LNCaP clone FGC (cell line): ENCODE data around the gene RASSF1.
A peak's percentile ranks its signal among the peaks of the same experiment; 100 is the strongest.

Experiments
- DNase-seq: peaks from one replicate; pipeline ENCODE4 v3.0.0-alpha.2; 2011; ENCODE audit warnings: low read depth
- H3K4me3 ChIP-seq: 2 replicates; pipeline ENCODE4 v1.5.1; 2011; ENCODE audit warnings: mild to moderate bottlenecking, low read depth, low read length, control low read depth
- TF ChIP-seq, protein P1 (sequence below): IDR thresholded peaks from 2 replicates; pipeline ENCODE4 v1.5.1; 2012; ENCODE audit warnings: mild to moderate bottlenecking; ENCODE audit not compliant: control insufficient read depth, insufficient read depth; ENCODE audit errors: extremely low read depth

RASSF1 gene

DNA sequence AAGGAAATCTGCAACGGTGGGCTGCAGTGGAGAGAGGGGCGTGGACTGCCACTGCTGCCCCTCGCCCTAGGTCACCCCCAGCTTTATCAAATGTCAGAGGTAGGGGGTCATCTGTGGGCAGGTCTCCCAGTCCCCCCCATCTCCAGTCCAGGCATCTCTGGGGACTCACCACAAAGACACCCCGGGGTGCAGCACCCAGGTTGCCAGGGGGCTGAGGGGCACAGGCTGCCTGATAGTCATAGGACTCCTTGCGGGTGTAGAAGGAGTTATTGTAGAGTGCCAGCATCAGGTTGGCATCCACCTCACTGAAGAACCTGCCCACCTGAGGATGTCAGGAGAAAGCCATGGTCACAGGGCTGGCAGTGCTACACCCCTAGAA is 25.2 kb upstream of the RASSF1 start:
- no peak for DNase-seq
- TF ChIP-seq, protein P1, sequence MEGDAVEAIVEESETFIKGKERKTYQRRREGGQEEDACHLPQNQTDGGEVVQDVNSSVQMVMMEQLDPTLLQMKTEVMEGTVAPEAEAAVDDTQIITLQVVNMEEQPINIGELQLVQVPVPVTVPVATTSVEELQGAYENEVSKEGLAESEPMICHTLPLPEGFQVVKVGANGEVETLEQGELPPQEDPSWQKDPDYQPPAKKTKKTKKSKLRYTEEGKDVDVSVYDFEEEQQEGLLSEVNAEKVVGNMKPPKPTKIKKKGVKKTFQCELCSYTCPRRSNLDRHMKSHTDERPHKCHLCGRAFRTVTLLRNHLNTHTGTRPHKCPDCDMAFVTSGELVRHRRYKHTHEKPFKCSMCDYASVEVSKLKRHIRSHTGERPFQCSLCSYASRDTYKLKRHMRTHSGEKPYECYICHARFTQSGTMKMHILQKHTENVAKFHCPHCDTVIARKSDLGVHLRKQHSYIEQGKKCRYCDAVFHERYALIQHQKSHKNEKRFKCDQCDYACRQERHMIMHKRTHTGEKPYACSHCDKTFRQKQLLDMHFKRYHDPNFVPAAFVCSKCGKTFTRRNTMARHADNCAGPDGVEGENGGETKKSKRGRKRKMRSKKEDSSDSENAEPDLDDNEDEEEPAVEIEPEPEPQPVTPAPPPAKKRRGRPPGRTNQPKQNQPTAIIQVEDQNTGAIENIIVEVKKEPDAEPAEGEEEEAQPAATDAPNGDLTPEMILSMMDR, result no peak
- H3K4me3 ChIP-seq, result peak overlapping the region; percentile 69

DNA sequence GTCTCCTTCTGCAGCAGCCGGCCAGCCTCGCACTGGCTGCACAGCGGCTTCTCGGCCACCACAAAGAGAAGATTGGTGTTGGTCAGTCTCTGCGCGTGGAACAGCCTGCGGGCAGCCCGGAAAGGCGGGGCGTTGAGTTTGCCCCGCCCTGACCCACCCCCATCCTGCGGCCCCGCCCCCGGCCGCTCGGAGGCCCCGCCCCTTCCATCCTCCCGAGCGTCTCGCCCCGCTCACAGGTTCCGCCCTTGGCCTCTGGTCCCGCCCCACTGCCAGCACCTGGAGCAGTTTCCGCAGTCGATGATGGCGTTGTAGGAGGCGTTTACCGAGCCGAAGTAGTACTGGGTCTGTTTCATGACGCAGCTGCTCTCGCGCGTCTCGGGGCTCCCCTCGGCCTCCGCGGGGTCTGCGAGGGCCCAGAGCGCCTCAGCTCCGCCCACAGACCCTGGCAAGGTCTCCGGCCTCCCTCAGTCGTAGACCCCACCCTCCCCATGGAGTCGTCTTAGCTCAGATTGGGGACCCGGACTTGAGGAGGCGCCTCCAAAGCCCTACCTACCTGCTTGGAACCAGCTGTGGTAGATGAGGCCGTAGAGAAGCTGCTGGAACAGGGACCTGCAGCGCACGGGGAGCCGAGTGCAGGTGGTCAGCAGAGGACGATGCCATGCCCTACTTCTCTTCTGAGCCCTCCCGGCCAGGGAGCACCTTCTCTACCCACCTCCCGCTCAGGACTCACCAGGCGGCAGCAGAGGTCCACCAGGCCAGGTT is 24.6 kb upstream of the RASSF1 start:
- TF ChIP-seq, protein P1, result no peak
- H3K4me3 ChIP-seq, result peak overlapping the region; percentile 69
- peak; percentile 67 for DNase-seq

DNA sequence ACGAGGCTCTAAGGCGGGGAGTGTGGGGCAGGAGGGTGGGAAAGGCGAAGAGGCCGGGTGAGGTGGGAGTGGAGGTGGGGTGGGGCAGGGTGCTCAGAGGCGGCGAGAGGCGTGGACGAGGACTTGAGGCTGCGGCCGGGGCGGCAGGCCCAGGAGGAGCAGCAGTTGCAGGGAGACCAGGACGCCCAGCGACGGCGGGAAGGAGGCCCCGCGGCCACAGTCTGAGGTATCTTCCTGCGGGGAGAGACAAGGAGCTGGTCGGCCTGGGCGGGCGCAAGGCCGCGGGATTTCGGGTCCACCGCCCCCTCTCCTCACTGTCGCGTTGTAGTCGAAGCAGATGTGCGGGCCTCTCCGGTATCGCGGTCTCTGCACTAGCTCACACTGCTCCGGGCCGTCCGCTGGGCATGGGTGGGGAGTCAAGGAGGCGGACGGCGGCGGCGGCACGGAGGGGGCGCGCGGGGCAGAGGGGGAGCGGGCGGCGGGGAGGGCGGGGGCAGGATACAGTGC is 24.0 kb upstream of the RASSF1 start:
- no peak for DNase-seq
- TF ChIP-seq, protein P1, result no peak
- H3K4me3 ChIP-seq, result peak overlapping the region; percentile 41

DNA sequence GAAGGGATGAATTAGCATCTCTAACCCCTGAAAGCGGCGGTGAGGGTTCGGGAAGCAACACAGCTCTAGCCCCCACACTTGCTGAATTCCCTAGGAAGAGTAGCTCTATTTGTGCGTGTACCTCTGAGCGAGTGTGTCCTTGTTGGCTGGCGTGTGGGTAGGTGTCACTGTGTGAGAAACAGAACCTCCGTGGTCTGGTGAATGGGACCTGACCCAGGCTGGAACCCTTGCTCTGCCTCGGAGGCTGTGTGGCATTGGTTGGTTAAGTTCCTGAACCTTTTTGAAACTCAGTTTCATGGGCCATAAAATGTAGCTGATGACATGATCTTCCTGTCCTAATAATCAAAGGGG is 19.1 kb upstream of the RASSF1 start:
- TF ChIP-seq, protein P1, result no peak
- no peak for DNase-seq
- H3K4me3 ChIP-seq, result peak overlapping the region; percentile 92

DNA sequence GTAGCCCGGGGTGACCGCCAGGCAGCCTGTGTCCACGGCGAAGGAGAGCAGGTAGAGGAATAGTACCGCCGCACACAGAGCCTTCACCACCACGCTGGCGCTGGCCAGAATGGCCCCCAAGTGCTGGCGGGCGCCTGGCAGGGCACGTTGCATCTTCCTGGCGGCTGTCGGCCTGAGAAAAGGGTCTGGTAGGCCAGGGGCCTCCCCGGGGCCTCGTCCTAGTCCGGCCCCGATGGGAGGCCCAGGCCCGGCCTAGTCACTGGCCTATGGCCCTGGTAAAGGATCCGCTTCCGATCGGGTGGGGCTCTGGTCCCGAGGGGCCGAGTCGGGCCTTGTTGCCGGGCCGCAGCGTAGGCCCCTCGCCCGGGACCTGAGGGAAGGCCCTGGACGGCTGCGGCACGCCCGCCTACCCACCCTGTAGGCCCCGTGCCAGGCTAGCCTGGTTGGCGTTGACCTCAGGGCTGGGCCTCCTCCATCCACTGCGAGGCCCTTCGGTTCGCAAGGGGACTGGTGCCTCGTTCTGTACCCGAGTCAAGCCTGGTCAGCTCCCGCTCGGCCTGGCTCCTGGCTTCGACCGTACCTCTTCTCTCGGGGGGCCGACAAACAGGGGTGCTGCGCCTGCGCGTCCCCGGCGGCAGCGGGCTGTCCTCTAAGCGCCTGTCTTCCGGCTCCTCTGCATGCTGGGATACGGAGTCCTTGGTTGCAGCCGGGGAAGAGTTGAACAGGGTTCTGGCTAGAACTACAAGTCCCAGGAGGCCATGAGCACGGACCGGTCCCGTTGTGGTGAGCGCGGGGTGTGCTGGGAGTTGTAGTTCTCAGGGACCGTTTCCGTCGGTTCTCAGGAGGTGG is 18.5 kb upstream of the RASSF1 start, which contains the start of gene TMEM115:
TMEM115 (minus strand) TSS at position 611 of the 849 bp plus-strand sequence; CDS start at position 153, 458 bp downstream.
- peak within 1 kb of the TSS; percentile 92 for H3K4me3 ChIP-seq
- TF ChIP-seq, protein P1, result no peak
- peak; percentile 95 for DNase-seq

DNA sequence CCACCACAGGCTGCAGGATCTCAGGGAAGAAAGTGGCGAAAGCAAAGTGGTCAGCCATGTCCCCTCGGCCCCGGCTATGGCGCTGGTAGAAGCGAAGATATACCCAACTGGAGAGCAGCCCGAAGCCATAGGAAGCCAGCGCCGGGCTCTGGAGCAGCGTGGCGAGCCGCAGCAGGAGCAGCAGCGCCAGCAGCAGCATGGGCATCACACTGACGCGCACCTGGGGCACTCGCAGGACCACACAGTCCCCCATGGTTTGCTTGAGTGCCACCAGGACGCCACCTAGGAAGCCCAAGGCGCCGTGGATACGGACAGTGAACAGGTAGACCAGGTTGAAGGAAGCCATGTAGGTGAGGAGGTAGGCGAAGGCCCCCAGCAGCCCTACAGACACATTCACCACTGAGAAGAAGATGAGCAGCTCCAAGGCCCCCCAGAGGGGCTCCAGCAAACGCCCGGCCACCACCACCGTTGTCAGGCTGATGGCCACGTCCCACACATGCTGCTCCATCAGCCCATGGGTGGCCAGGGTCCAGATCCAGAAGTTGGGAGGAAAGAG is 17.8 kb upstream of the RASSF1 start:
- DNase-seq, result no peak
- H3K4me3 ChIP-seq, result peak overlapping the region; percentile 92
- TF ChIP-seq, protein P1, result no peak
